ENCODE measurements around the gene FAM184A.

GRCh38 chr6:119127627-119128026 lies 49.2 kb upstream of the FAM184A start:
- no peak for TF ChIP-seq CTCF (optimal IDR thresholded peaks at IDR 0.05 in 1 of 3, IDR thresholded peaks at IDR 0.05 in 1 of 3, conservative IDR thresholded peaks at IDR 0.05 in 1 of 3; ENCODE audit: extremely low read depth in 1 of 3, insufficient read depth in 2 of 3, low read length in 3 of 3)
- no peak for TF ChIP-seq EZH2 (IDR thresholded peaks at IDR 0.05; ENCODE audit: low read length)

All from keratinocyte (primary cell).